NCI-H128 (cell line): ENCODE measurements around the gene CELA2B.
"Not testable (repeated sequence)": the region's sequence is repeated elsewhere in the genome, so short reads cannot be mapped to it uniquely, and the experiment has no call there.

ENCODE experiments used
- DNase-seq: peaks from one replicate; lab custom pipeline; 2025; ENCODE audit not compliant: unreplicated experiment; lab: John Stamatoyannopoulos, UW

CELA2B gene

GRCh38 chr1:15444468-15445389, 31.2 kb upstream of the CELA2B start:
- no peak for DNase-seq

DNA sequence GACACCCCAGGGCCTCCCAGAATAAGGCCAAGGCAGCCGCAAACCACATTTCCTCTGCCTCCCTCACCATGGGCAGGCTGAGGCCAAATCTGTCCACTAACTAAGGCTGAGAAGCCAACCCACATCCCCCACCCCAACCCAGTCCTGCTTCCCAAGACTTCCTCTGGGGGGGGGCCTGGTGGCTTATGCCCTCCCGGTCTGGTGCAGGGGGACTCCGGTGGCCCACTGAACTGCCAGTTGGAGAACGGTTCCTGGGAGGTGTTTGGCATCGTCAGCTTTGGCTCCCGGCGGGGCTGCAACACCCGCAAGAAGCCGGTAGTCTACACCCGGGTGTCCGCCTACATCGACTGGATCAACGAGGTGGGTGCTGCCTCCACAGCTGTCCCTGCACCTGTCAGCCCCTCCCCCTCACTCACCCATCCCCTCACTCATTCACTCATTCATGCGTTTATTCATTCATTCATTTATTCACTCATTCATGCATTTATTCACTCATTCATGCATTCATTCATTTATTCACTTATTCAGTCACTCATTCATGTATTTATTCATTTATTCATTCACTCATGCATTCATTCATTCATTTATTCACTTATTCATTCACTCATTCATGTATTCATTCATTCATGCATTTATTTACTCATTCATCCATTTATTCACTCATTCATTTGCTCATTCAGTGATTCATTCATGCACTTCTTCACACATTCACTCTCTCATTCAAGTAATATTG, 30.3 kb upstream of the CELA2B start:
- DNase-seq = no peak

DNA sequence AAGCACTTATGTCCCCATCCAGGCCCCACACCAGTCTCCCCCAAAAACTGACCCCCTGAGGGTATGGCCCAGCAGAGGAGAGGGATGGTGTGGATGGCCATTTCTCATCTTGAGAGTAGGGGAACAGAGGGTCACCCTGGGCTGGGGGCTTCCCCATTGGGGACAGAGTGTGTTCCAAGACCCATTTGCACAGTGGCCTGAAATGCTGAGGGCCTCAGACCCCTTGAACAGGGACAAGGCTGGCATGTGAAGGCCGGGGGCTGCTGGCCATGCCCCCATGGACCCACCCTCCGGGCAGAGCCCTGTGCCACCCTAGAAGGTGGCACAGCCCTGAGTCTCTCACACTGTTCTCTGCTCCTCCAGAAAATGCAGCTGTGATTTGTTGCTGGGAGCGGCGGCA, 29.7 kb upstream of the CELA2B start:
- DNase-seq = no peak

DNA sequence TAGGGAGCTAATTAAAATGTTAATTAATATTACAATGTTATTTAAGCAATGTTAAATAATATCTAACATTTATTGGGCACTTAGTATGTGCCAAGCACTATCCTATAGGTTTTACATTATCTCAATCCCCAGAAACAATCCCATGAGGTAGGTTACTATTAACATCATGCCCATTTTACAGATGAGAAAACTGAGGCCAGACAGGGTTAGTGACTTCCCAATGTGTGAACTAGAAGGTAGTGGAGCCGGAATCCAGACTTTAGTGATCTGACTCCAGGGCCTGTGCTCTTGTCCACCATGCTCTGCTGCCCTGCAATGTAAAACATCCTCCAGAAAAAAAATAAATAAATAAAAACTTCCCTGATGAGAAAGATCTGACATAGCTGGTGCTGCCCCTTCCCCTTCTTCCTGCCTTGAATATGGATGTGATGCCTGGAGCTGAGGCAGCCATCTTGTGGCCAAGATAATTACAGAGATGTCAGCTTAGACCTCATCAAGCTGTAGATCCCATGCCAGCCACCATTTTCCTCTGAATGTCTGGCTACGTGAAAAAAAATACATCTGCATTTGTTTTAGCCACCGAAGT, 26.9 kb upstream of the CELA2B start:
- no peak for DNase-seq

DNA sequence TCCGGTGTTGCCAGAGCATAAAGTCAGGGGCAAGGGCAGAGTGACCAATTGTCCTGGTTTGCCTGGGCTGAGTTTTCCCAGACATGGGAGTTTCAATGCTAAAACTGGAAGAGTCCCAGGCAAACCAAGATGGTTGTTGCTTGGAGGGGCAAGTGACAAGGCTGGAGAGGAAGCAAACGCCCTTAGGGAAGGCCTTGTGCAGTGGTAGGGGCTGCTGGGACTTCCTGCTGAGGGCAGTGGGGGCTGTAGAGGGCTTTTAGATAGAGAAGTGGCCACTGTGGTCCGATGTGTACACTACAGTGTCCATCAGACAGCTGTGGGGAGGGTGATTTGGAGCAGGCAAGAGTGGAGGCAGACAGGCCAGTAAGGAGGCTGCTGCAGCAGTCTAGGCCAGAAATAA, 26.3 kb upstream of the CELA2B start:
- no peak for DNase-seq

DNA sequence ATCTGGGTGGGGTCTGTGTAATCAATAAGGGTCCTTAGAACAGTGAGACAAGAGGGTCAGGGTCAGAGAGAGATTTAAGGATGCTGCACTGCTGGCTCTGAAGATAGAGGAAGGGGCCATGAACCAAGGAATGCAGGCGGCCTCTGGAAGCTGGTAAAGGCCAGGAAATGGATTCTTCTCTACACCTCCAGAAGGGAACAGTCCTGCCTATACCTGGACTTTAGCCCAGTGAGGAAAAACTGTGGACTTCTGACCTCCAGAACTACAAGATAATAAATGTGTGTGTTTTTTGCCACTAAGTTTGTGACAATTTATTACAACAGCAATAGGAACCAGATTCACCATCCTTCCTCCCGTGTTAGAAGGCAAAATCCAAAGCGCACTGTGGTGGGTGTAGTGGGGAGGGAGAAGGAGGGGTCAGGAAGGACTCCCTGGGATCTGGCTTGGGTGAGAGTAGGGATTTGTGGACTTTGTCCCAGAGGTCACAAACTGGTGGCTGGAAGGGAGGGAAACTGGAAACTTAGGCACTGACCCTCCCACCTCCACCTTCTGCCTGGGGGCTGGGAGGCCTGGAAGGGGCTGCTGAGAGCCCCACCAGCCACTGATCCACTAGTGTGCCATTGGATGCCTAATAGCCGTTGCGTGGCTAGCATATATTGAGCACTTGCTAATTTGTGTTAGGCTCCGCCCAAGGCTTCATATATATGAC, 24.7 kb upstream of the CELA2B start:
- DNase-seq = no peak

GRCh38 chr1:15452216-15452615, 23.7 kb upstream of the CELA2B start:
- no peak for DNase-seq

- no peak for DNase-seq
Measured at GRCh38 chr1:15452866-15453571, 22.9 kb upstream of the CELA2B start.

DNA sequence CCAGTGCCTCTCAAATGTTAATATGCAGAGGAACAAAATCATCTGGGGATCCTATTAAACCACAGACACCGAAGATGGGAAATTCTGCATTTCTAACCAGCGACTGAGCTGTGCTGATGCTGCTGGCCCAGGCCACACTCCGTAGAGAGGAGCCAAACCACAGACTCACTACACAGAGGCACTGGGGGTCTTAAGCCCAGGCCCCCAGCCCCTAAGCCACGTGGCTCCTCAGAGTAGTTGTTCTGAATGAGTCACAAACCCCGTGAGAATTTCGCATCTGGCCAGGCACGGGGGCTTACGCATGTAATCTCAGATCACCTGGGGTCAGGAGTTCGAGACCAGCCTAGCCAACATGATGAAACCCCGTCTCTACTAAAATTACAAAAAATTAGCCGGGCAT, 22.2 kb upstream of the CELA2B start:
- no peak for DNase-seq

- DNase-seq = no peak
Measured at GRCh38 chr1:15454256-15454655, 21.6 kb upstream of the CELA2B start.

GRCh38 chr1:15455522-15455921, 20.4 kb upstream of the CELA2B start:
- no peak for DNase-seq

GRCh38 chr1:15456313-15456954, 19.5 kb upstream of the CELA2B start, which contains the start of gene CELA2A:
TSS of gene CELA2A (plus strand) at chr1:15456732. CDS start at chr1:15456754, 22 bp downstream.
- no peak for DNase-seq

- DNase-seq = no peak
Measured at GRCh38 chr1:15457585-15457984, 18.3 kb upstream of the CELA2B start.

- not testable (repeated sequence) for DNase-seq
Measured at GRCh38 chr1:15458388-15458787, 17.5 kb upstream of the CELA2B start.

DNA sequence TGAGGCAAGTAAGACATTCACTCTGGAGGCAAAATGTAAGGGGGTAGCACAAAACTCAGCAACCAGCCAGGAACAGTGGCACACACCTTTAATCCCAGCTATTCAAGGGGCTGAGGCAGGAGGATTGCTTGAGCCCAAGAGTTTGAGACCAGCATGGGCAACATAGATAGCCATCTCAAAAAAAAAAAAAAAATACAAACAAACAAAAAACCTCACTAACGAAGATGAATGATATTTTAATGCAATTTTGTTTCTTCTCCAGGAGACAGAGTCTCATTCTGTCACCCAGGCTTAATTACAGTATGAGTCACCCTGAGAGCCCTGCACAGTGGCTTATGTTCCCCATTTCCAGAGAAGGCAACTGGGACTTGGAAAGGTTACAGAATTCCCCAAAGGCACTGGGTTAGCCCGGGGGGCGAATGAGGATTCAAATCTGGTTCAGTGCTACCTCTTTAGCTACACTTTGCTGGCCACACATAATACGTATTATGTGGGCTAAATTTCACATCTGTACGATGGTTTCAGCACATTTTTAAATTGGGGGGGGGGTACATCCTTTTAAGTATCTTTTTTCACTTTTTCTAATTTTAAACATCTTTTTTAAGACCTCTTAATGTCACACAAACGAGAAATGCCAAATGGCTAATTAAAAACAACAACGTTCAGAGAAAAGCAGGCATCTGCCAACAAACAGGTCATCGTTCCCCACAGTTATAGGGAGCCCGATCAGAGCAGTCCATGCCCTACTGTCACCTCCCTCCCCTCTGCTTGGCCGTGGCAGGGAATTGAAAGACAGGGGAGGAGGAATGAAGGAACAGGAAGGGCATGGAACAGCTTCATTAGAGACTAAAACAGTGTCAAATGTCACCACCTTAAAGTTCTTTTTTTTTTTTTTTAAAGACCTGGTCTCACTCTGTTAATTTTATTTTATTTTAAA, 15.9 kb upstream of the CELA2B start:
- DNase-seq = no peak

DNA sequence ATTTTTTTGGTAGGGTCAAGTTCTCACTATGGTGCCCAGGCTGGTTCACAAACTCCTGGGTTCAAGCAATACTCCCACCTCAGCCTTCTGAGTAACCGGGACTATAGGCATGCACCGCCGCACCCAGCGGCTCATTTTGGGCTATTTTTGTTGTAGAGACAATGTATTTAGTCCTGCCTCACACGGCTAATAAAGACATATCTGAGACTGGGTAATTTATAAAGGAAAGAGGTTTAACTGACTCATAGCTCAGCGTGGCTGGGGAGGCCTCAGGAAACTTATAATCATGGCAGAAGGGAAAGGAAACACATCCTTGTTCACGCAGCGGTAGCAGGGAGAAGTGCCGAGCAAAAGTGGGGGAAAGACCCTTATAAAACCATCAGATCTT, 15.2 kb upstream of the CELA2B start:
- no peak for DNase-seq

- peak; percentile 35 for DNase-seq
Measured at GRCh38 chr1:15463064-15463800, 12.7 kb upstream of the CELA2B start.

DNA sequence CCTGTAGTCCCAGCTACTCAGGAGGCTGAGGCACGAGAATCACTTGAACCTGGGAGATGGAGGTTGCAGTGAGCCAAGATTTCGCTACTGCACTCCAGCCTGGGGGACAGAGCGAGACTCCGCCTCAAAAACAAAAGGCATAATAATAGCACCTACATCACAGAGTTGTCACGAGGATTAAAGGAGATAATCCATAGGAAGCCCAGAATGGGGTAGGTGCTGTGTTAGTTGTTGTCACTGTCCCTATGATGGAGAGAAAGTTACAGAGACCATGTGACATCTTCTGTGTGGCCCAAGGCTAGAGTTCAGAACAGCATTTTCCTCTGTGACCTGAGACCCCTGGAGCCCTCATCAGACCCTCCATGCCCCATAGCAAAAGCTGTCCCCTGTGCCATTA, 12.0 kb upstream of the CELA2B start:
- not testable (repeated sequence) for DNase-seq
